OCI-LY7 (cell line): Measurements from ENCODE around the gene SMYD3.

Experiments
- EZH2phosphoT487 ChIP-seq: fragments of 200-600 bp; sonication (generic); IDR thresholded peaks from 2 replicates; pipeline ENCODE4 v1.6.1; 2018; ENCODE audit warnings: low read depth, borderline replicate concordance, mild to moderate bottlenecking, mixed run types, antibody characterized with exemption, low read length, moderate library complexity, mixed read lengths
- TF ChIP-seq, protein P1 (sequence below): fragments of 200-600 bp; sonication (generic); conservative IDR thresholded peaks from 2 replicates; pipeline ENCODE4 v1.5.1; 2014; ENCODE audit warnings: mild to moderate bottlenecking, antibody characterized with exemption, low read length, moderate library complexity, mixed read lengths

DNA sequence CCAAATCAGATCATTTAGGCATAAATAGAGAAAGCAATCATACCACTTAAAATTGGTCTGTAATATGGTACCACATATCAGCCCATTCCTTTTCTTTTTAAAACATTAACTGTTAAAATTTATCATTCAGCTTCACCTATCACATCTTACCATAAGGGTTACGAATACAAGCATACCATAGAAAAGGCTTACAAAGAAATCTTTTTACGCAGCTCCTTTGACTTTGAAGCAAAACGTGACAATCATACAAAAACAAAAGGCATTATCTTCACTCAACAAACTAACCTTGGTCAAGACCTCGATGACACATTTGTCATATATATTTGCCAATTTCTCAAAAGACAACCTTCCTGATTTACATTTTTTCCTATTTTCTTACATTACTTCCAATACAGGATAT, 169.0 kb downstream of the SMYD3 start:
- TF ChIP-seq, protein P1, sequence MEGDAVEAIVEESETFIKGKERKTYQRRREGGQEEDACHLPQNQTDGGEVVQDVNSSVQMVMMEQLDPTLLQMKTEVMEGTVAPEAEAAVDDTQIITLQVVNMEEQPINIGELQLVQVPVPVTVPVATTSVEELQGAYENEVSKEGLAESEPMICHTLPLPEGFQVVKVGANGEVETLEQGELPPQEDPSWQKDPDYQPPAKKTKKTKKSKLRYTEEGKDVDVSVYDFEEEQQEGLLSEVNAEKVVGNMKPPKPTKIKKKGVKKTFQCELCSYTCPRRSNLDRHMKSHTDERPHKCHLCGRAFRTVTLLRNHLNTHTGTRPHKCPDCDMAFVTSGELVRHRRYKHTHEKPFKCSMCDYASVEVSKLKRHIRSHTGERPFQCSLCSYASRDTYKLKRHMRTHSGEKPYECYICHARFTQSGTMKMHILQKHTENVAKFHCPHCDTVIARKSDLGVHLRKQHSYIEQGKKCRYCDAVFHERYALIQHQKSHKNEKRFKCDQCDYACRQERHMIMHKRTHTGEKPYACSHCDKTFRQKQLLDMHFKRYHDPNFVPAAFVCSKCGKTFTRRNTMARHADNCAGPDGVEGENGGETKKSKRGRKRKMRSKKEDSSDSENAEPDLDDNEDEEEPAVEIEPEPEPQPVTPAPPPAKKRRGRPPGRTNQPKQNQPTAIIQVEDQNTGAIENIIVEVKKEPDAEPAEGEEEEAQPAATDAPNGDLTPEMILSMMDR: no peak
- TF ChIP-seq EZH2phosphoT487: no peak
